Stimulated activated CD8-positive, alpha-beta memory T cell treated with anti-CD3 and anti-CD28 coated beads, Interleukin-12 subunit alpha, Interleukin-12 subunit beta, amount 100 ng/mL, for 1 hour (primary cell): ENCODE data around the gene MS4A4E.
"Not testable (repeated sequence)": the region's sequence is repeated elsewhere in the genome, so short reads cannot be mapped to it uniquely, and the experiment has no call there.

Experiments used
- DNase-seq: peaks from one replicate; pipeline ENCODE4 v3.0.0-alpha.2; 2020; ENCODE audit warnings: low read depth

MS4A4E gene

GRCh38 chr11:60221181-60221580 is 21.8 kb downstream of the MS4A4E start:
- DNase-seq, result no peak

- no peak for DNase-seq
These were observed 28.6 kb downstream of the MS4A4E start for GRCh38 chr11:60214386-60214785.

- DNase-seq, result no peak
These were observed 31.7 kb downstream of the MS4A4E start for GRCh38 chr11:60211206-60211605.

- no peak for DNase-seq
These were observed 33.0 kb downstream of the MS4A4E start for GRCh38 chr11:60209977-60210376.

- DNase-seq, result no peak
These were observed 34.0 kb downstream of the MS4A4E start for GRCh38 chr11:60208951-60209350.

GRCh38 chr11:60208146-60208895 is 34.6 kb downstream of the MS4A4E start:
- no peak for DNase-seq

GRCh38 chr11:60206616-60207015 is 36.3 kb downstream of the MS4A4E start:
- DNase-seq, result no peak

GRCh38 chr11:60204922-60205321 is 38.0 kb downstream of the MS4A4E start:
- DNase-seq, result no peak

GRCh38 chr11:60201334-60201733 is 41.6 kb downstream of the MS4A4E start:
- not testable (repeated sequence) for DNase-seq

GRCh38 chr11:60197442-60197841 is 45.5 kb downstream of the MS4A4E start:
- DNase-seq, result no peak

GRCh38 chr11:60195923-60196368 is 47.0 kb downstream of the MS4A4E start:
- DNase-seq, result no peak

GRCh38 chr11:60194511-60194910 is 48.4 kb downstream of the MS4A4E start:
- DNase-seq, result no peak

GRCh38 chr11:60193687-60194433 is 49.1 kb downstream of the MS4A4E start:
- DNase-seq, result peak; percentile 34

- DNase-seq, result not testable (repeated sequence)
These were observed 50.4 kb downstream of the MS4A4E start for GRCh38 chr11:60192564-60192963.

- DNase-seq, result not testable (repeated sequence)
These were observed 54.5 kb downstream of the MS4A4E start for GRCh38 chr11:60188481-60188880.

GRCh38 chr11:60186128-60186527 is 56.8 kb downstream of the MS4A4E start:
- DNase-seq, result not testable (repeated sequence)

- DNase-seq, result not testable (repeated sequence)
These were observed 57.5 kb downstream of the MS4A4E start for GRCh38 chr11:60185512-60185827.

GRCh38 chr11:60184824-60185511 is 58.0 kb downstream of the MS4A4E start:
- no peak for DNase-seq

GRCh38 chr11:60183591-60184205 is 59.2 kb downstream of the MS4A4E start:
- no peak for DNase-seq

- DNase-seq, result no peak
These were observed 60.2 kb downstream of the MS4A4E start, which contains the start of gene MS4A6A for GRCh38 chr11:60182541-60183330. TSS of gene MS4A6A (minus strand) at chr11:60183083. CDS start at chr11:60181727, 1,356 bp downstream.

GRCh38 chr11:60175860-60176275 is 67.1 kb downstream of the MS4A4E start:
- no peak for DNase-seq
